ENCODE measurements around the gene KIF6.
A peak's percentile ranks its signal among the peaks of the same experiment; 100 is the strongest.

The KIF6 gene

DNA sequence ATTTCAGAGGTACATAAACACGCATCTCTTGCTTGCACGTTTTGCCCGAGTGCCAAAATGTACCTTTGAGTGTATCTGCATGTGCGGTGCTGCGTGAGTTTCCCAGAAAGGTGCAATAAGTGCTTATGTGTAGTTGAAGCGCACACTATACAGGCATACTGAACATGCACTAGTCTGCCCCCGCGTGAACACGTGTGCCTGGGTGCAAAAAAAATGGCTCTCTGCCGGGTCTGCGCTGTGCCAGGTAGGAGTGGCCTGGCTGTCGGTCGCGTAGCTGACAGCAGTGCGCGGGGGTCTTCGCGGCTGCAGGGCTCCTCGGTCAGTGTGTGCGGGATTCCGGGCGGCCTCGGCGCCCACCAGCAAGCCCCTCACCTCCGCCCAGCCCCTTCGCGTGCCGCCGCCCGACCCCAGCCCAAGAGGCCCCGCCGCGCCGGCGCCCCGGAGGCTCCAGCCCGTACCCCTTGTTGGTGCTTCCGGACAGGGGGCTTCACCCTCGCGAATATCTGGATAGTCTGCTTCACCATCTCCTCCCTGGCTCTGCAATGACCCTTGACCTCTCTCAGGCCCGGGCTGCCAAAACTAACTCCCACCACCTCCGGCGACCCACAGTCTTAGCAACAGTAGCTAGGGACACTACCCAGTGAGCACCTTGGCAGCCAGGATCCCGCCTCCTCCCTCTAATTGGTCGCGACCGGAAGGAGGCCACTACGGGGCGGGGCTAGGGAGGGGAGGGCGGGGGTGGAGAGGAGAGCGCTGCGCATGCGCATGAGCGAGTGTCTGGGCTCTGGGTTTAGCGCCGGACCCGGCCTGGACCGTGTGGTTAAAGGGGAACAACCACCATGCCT, at the start of gene KIF6:
Gene KIF6 (minus strand): TSS at position 622 of the 845 bp plus-strand sequence. CDS start 98 bp downstream, at position 524.
- DNase-seq (ENCODE audit: low spot score in 2 of 2) (peak; percentile 20 to 34), ATAC-seq (replicated peaks; ENCODE audit: extremely low read depth, poor library complexity, severe bottlenecking) (peak; percentile 89)
- no peaks in the 10 kb centered on the region for H3K9me3 Mint-ChIP-seq
- peak within 1 kb of the TSS; percentile 87 for H3K4me3 Mint-ChIP-seq
- no peaks in the 10 kb centered on the region for H3K36me3 Mint-ChIP-seq (ENCODE audit: insufficient read depth)
- H3K4me1 Mint-ChIP-seq = no peaks in the 10 kb centered on the region
- H3K27ac Mint-ChIP-seq (ENCODE audit: low read depth) = no peak within 1 kb of the TSS
- no peaks in the 10 kb centered on the region for H3K27me3 Mint-ChIP-seq

GRCh38 chr6:39773782-39774181, 48.6 kb upstream of the KIF6 start:
- Mint-ChIP-seq H3K4me1 (no peaks in the 10 kb centered on the region), H3K36me3 (ENCODE audit: insufficient read depth) (peaks cover 2% of the 10 kb centered on the region), H3K27ac (ENCODE audit: low read depth) (no peak overlapping the region), H3K27me3 (peaks cover 11% of the 10 kb centered on the region), H3K4me3 (no peak overlapping the region), H3K9me3 (no peaks in the 10 kb centered on the region)
- DNase-seq (ENCODE audit: low spot score in 2 of 2) (no peak), ATAC-seq (replicated peaks; ENCODE audit: extremely low read depth, poor library complexity, severe bottlenecking) (no peak)

GRCh38 chr6:39772559-39773273, 47.5 kb upstream of the KIF6 start:
- ATAC-seq (replicated peaks; ENCODE audit: extremely low read depth, poor library complexity, severe bottlenecking) (no peak), DNase-seq (ENCODE audit: low spot score in 2 of 2) (no peak)
- no peaks in the 10 kb centered on the region for H3K9me3 Mint-ChIP-seq
- H3K4me3 Mint-ChIP-seq = no peak overlapping the region
- no peaks in the 10 kb centered on the region for H3K4me1 Mint-ChIP-seq
- peaks cover 11% of the 10 kb centered on the region for H3K27me3 Mint-ChIP-seq
- peaks cover 2% of the 10 kb centered on the region for H3K36me3 Mint-ChIP-seq (ENCODE audit: insufficient read depth)
- H3K27ac Mint-ChIP-seq (ENCODE audit: low read depth) = no peak overlapping the region

DNA sequence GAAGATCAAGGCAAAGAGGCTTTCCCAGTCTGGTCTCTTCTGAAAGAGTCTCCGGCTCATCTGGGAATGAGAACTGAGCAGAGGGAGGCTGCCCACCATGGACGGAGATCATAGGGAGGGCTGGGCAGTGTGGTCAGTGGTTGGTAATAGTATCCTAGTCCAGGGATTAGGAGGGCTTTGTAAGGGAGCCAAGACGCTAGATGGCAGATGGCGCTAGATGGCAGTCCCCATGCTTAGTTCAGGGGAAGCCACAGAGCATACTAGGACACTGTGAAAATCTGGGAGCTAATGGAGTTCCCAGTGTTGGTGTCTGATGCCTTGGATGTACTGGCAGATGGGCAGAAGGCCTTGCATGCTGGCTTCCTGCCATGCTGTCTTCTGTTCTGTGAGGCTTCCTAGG, 45.2 kb upstream of the KIF6 start:
- Mint-ChIP-seq H3K27me3 (peaks cover 11% of the 10 kb centered on the region), H3K4me1 (no peaks in the 10 kb centered on the region), H3K27ac (ENCODE audit: low read depth) (no peak overlapping the region), H3K36me3 (ENCODE audit: insufficient read depth) (peaks cover 2% of the 10 kb centered on the region), H3K4me3 (no peak overlapping the region), H3K9me3 (no peaks in the 10 kb centered on the region)
- no peak for ATAC-seq (replicated peaks; ENCODE audit: extremely low read depth, poor library complexity, severe bottlenecking)
- DNase-seq (ENCODE audit: low spot score in 2 of 2) = no peak

GRCh38 chr6:39769012-39769411, 43.8 kb upstream of the KIF6 start:
- no peak for DNase-seq (ENCODE audit: low spot score in 2 of 2)
- Mint-ChIP-seq H3K4me1 (no peaks in the 10 kb centered on the region), H3K9me3 (no peaks in the 10 kb centered on the region), H3K27me3 (peaks cover 14% of the 10 kb centered on the region), H3K36me3 (ENCODE audit: insufficient read depth) (peaks cover 2% of the 10 kb centered on the region), H3K27ac (ENCODE audit: low read depth) (no peak overlapping the region), H3K4me3 (no peak overlapping the region)
- no peak for ATAC-seq (replicated peaks; ENCODE audit: extremely low read depth, poor library complexity, severe bottlenecking)

DNA sequence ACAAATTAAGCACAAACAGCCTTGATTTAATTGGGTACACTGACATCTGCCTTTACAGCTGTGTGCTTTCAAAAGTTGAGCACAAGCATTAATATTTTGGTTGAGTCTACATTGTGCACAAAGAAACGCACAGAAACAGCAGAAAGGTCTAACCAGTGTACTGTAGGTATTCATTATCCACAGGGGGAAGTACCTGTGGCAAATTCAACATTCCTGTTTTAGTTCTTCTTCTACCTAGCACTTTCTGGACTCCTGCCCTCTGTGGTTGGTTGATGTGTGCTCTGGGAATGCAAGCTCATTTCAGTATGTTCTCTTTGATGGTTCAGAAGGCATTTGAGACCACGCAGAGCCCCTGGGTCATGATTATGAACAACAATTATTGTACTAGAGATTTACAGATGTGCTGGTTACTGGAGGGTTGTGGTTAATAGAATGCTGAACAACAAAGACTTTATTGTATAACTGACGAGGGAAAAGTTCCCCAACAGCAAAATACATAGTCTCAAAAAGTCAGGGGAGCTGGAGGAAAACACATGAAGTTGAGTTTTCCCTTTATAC, 40.4 kb upstream of the KIF6 start:
- H3K27me3 Mint-ChIP-seq = peaks cover 34% of the 10 kb centered on the region
- H3K27ac Mint-ChIP-seq (ENCODE audit: low read depth) = no peak overlapping the region
- H3K36me3 Mint-ChIP-seq (ENCODE audit: insufficient read depth) = no peaks in the 10 kb centered on the region
- no peaks in the 10 kb centered on the region for H3K9me3 Mint-ChIP-seq
- no peaks in the 10 kb centered on the region for H3K4me1 Mint-ChIP-seq
- no peak overlapping the region for H3K4me3 Mint-ChIP-seq
- no peak for DNase-seq (ENCODE audit: low spot score in 2 of 2)
- no peak for ATAC-seq (replicated peaks; ENCODE audit: extremely low read depth, poor library complexity, severe bottlenecking)

- no peak for DNase-seq (ENCODE audit: low spot score in 2 of 2)
- no peak overlapping the region for H3K27ac Mint-ChIP-seq (ENCODE audit: low read depth)
- H3K36me3 Mint-ChIP-seq (ENCODE audit: insufficient read depth) = no peaks in the 10 kb centered on the region
- H3K4me3 Mint-ChIP-seq = no peak overlapping the region
- H3K27me3 Mint-ChIP-seq = peaks cover 49% of the 10 kb centered on the region
- H3K4me1 Mint-ChIP-seq = no peaks in the 10 kb centered on the region
- H3K9me3 Mint-ChIP-seq = no peaks in the 10 kb centered on the region
- no peak for ATAC-seq (replicated peaks; ENCODE audit: extremely low read depth, poor library complexity, severe bottlenecking)
Observed at GRCh38 chr6:39760226-39760952, 35.2 kb upstream of the KIF6 start.

GRCh38 chr6:39758905-39759605, 33.8 kb upstream of the KIF6 start:
- H3K27ac Mint-ChIP-seq (ENCODE audit: low read depth) = no peak overlapping the region
- no peaks in the 10 kb centered on the region for H3K36me3 Mint-ChIP-seq (ENCODE audit: insufficient read depth)
- no peak overlapping the region for H3K4me3 Mint-ChIP-seq
- DNase-seq (ENCODE audit: low spot score in 2 of 2) = no peak
- ATAC-seq (replicated peaks; ENCODE audit: extremely low read depth, poor library complexity, severe bottlenecking) = no peak
- peaks cover 47% of the 10 kb centered on the region for H3K27me3 Mint-ChIP-seq
- H3K4me1 Mint-ChIP-seq = no peaks in the 10 kb centered on the region
- no peaks in the 10 kb centered on the region for H3K9me3 Mint-ChIP-seq

- DNase-seq (ENCODE audit: low spot score in 2 of 2) = no peak
- Mint-ChIP-seq H3K27ac (ENCODE audit: low read depth) (no peak overlapping the region), H3K27me3 (peaks cover 22% of the 10 kb centered on the region), H3K36me3 (ENCODE audit: insufficient read depth) (no peaks in the 10 kb centered on the region), H3K4me1 (no peaks in the 10 kb centered on the region), H3K4me3 (no peak overlapping the region), H3K9me3 (no peaks in the 10 kb centered on the region)
- no peak for ATAC-seq (replicated peaks; ENCODE audit: extremely low read depth, poor library complexity, severe bottlenecking)
Observed at GRCh38 chr6:39756582-39756981, 31.4 kb upstream of the KIF6 start.

DNA sequence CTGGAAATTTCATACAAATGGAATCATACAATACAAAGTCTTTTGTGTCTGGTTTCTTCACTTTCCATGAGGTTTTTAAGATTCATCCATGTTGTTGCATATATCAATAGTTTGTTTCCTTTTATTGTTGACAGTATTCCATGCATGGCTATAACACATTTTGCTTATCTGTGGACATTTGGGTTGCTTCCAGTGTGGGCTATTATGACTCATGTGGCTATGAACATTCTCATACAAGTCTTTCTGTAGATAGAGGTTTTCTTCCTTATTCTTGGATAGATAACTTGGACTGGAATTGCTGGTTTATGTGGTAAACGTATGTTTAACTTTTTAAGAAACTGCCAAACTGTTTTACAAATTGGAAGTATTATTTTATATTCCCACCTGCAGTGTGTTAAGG, 30.0 kb upstream of the KIF6 start:
- H3K27ac Mint-ChIP-seq (ENCODE audit: low read depth) = no peak overlapping the region
- peaks cover 14% of the 10 kb centered on the region for H3K27me3 Mint-ChIP-seq
- H3K36me3 Mint-ChIP-seq (ENCODE audit: insufficient read depth) = no peaks in the 10 kb centered on the region
- no peak for ATAC-seq (replicated peaks; ENCODE audit: extremely low read depth, poor library complexity, severe bottlenecking)
- H3K4me1 Mint-ChIP-seq = no peaks in the 10 kb centered on the region
- no peak for DNase-seq (ENCODE audit: low spot score in 2 of 2)
- no peaks in the 10 kb centered on the region for H3K9me3 Mint-ChIP-seq
- no peak overlapping the region for H3K4me3 Mint-ChIP-seq

- Mint-ChIP-seq H3K4me1 (no peaks in the 10 kb centered on the region), H3K36me3 (ENCODE audit: insufficient read depth) (no peaks in the 10 kb centered on the region), H3K27me3 (peaks cover 8% of the 10 kb centered on the region), H3K4me3 (no peak overlapping the region), H3K27ac (ENCODE audit: low read depth) (no peak overlapping the region), H3K9me3 (no peaks in the 10 kb centered on the region)
- DNase-seq (ENCODE audit: low spot score in 2 of 2) (no peak), ATAC-seq (replicated peaks; ENCODE audit: extremely low read depth, poor library complexity, severe bottlenecking) (no peak)
Observed at GRCh38 chr6:39754514-39755115, 29.4 kb upstream of the KIF6 start.

DNA sequence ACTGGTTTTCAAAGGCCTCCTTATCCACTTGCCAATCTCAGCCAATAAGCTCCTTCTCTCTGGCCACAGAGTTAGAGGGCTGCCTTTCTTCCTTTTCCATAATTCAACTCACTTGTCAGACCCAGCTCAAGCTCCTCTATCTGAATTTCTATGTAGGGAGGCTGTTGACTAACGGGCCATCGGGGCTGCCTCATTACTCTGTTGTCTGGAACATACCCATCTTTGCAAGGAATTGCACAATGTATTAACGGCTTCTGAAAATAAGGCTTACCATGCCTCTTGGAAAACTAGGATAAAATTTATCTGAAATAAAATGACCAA, 28.5 kb upstream of the KIF6 start:
- no peak overlapping the region for H3K4me3 Mint-ChIP-seq

More for the DNA sequence above, 28.5 kb upstream of the KIF6 start:
- Mint-ChIP-seq H3K4me1 (no peaks in the 10 kb centered on the region), H3K36me3 (ENCODE audit: insufficient read depth) (no peaks in the 10 kb centered on the region), H3K27me3 (no peaks in the 10 kb centered on the region), H3K27ac (ENCODE audit: low read depth) (no peak overlapping the region), H3K9me3 (no peaks in the 10 kb centered on the region)
- ATAC-seq (replicated peaks; ENCODE audit: extremely low read depth, poor library complexity, severe bottlenecking) (no peak), DNase-seq (ENCODE audit: low spot score in 2 of 2) (no peak)
